Nephron (organoid): ENCODE results near the gene AIFM2.

Experiments used
- H3K27ac Mint-ChIP-seq, 3 experiments: 2 replicates each; pipeline ENCODE4 v1.8.0; 2020; ENCODE audit warnings: mixed read lengths in 3 of 3, mild to moderate bottlenecking in 2 of 3, moderate library complexity in 1 of 3
- H3K27me3 Mint-ChIP-seq: 2 replicates; pipeline ENCODE4 v1.8.0; 2021; ENCODE audit warnings: low read depth, mild to moderate bottlenecking, moderate library complexity, mixed read lengths
- H3K36me3 Mint-ChIP-seq: 2 replicates; pipeline ENCODE4 v1.8.0; 2020; ENCODE audit warnings: low read depth, mixed read lengths
- H3K4me1 Mint-ChIP-seq: 2 replicates; pipeline ENCODE4 v1.8.0; 2020; ENCODE audit warnings: mixed read lengths
- H3K4me3 Mint-ChIP-seq, 3 experiments: 2 replicates each; pipeline ENCODE4 v1.8.0; 2020; ENCODE audit warnings: mild to moderate bottlenecking in 3 of 3, mixed read lengths in 3 of 3, moderate library complexity in 2 of 3
- H3K9me3 Mint-ChIP-seq: 2 replicates; pipeline ENCODE4 v1.8.0; 2020; ENCODE audit warnings: mixed read lengths
- TF ChIP-seq, protein P1 (sequence below), 3 experiments: fragments of 200-600 bp; sonication (generic); IDR thresholded peaks; one replicate each; pipeline ENCODE4 v1.5.0; 2021; ENCODE audit warnings: antibody characterized with exemption in 3 of 3; ENCODE audit not compliant: unreplicated experiment in 3 of 3

Gene AIFM2

GRCh38 chr10:70148516-70148915 is 15.9 kb upstream of the AIFM2 start:
- Mint-ChIP-seq H3K27ac (peak overlapping the region in 2 of 3 experiments; percentile 62 to 67), H3K4me1 (peaks cover 28% of the 10 kb centered on the region), H3K4me3 (no peak overlapping the region), H3K27me3 (peaks cover 4% of the 10 kb centered on the region), H3K9me3 (no peaks in the 10 kb centered on the region), H3K36me3 (peaks cover 41% of the 10 kb centered on the region)
- TF ChIP-seq, protein P1, sequence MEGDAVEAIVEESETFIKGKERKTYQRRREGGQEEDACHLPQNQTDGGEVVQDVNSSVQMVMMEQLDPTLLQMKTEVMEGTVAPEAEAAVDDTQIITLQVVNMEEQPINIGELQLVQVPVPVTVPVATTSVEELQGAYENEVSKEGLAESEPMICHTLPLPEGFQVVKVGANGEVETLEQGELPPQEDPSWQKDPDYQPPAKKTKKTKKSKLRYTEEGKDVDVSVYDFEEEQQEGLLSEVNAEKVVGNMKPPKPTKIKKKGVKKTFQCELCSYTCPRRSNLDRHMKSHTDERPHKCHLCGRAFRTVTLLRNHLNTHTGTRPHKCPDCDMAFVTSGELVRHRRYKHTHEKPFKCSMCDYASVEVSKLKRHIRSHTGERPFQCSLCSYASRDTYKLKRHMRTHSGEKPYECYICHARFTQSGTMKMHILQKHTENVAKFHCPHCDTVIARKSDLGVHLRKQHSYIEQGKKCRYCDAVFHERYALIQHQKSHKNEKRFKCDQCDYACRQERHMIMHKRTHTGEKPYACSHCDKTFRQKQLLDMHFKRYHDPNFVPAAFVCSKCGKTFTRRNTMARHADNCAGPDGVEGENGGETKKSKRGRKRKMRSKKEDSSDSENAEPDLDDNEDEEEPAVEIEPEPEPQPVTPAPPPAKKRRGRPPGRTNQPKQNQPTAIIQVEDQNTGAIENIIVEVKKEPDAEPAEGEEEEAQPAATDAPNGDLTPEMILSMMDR (IDR thresholded peaks at IDR 0.05; ENCODE audit: unreplicated experiment in 3 of 3), result no peak

DNA sequence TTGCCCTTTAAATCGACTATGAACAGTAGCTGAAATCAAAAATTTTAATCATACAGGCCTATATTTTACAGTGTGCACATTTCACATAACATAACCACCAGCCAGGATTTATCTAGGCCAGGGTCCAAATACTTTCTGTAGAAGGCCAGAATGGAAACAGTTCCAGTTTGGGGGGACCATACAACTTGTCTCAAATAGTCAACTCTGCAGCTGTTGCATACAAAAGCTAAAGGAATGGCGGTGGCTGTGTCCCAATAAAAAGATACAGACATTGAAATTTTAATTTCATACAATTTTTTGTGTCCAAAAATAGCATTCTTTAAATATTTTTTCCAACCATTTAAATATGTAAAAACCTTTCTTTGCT is 14.6 kb upstream of the AIFM2 start:
- H3K9me3 Mint-ChIP-seq, result no peaks in the 10 kb centered on the region
- H3K36me3 Mint-ChIP-seq, result peaks cover 30% of the 10 kb centered on the region
- H3K27me3 Mint-ChIP-seq, result peaks cover 4% of the 10 kb centered on the region
- H3K27ac Mint-ChIP-seq, result peak overlapping the region; percentile 78 to 97 (median 93)
- peaks cover 28% of the 10 kb centered on the region for H3K4me1 Mint-ChIP-seq
- H3K4me3 Mint-ChIP-seq, result peak overlapping the region; percentile 81 to 86 (median 81)
- TF ChIP-seq, protein P1 (IDR thresholded peaks at IDR 0.05; ENCODE audit: unreplicated experiment in 3 of 3), result no peak

DNA sequence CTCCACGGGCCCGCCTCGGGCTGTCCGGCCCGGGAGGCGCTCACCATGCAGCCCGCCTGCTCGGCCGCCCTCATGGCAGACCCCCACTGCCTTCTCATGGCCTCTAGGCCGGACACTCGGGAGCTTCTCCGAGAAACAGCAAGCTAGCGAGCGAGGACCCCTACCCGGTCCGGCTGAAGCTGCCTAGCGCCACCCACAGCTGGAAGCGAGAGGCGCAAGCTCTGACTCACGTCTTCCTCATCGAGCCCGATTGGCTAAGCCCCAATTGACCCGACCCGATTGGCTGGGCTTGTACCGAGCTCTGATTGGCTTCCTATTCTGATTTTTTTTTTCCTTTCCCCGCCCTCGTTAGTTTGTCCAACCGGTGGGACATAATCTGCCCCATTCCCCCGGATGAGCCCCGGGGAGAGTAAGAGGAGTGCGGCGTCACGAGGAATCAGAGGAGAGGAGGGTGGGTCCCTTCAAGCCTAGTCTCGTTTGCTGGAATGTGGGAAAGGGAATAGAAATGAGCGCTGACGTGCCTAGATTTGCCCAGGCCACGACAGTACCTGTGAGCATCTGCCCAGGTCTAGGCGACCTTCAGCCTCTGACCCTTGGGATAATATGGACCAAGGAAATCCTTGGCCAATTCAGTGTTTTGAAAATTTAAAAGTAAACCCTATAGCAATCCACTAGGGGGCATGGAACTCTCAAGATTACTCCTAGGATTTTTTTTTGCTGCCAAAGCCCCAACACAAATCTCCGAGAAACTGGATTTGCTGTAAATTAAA is 14.0 kb upstream of the AIFM2 start, which contains the start of gene TYSND1:
TSS of gene TYSND1 (minus strand) at position 212 of the 770 bp plus-strand sequence. CDS start at position 98, 114 bp downstream.
- peaks cover 24% of the 10 kb centered on the region for H3K36me3 Mint-ChIP-seq
- H3K27me3 Mint-ChIP-seq, result peaks cover 4% of the 10 kb centered on the region
- peak within 1 kb of the TSS; percentile 89 to 91 (median 91) for H3K4me3 Mint-ChIP-seq
- H3K9me3 Mint-ChIP-seq, result no peaks in the 10 kb centered on the region
- TF ChIP-seq, protein P1 (IDR thresholded peaks at IDR 0.05; ENCODE audit: unreplicated experiment in 3 of 3), result peak; percentile 58 to 59 (median 59)
- peak within 1 kb of the TSS; percentile 78 to 97 (median 93) for H3K27ac Mint-ChIP-seq
- peaks cover 28% of the 10 kb centered on the region for H3K4me1 Mint-ChIP-seq

GRCh38 chr10:70145666-70146488 is 13.3 kb upstream of the AIFM2 start:
- Mint-ChIP-seq H3K9me3 (no peaks in the 10 kb centered on the region), H3K4me3 (peak overlapping the region; percentile 89 to 91 (median 91)), H3K4me1 (peaks cover 28% of the 10 kb centered on the region)

GRCh38 chr10:70145166-70145665 is 12.6 kb upstream of the AIFM2 start:
- peak overlapping the region; percentile 84 to 91 (median 91) for H3K4me3 Mint-ChIP-seq
- H3K36me3 Mint-ChIP-seq, result peaks cover 14% of the 10 kb centered on the region
- no peaks in the 10 kb centered on the region for H3K9me3 Mint-ChIP-seq
- H3K27ac Mint-ChIP-seq, result peak overlapping the region in 2 of 3 experiments; percentile 37 to 80
- H3K27me3 Mint-ChIP-seq, result peaks cover 4% of the 10 kb centered on the region
- TF ChIP-seq, protein P1 (IDR thresholded peaks at IDR 0.05; ENCODE audit: unreplicated experiment in 3 of 3), result no peak
- peaks cover 28% of the 10 kb centered on the region for H3K4me1 Mint-ChIP-seq

More at GRCh38 chr10:70145666-70146488, 13.3 kb upstream of the AIFM2 start:
- Mint-ChIP-seq H3K36me3 (peaks cover 17% of the 10 kb centered on the region), H3K27ac (peak overlapping the region; percentile 66 to 97 (median 78)), H3K27me3 (peaks cover 4% of the 10 kb centered on the region)
- TF ChIP-seq, protein P1 (IDR thresholded peaks at IDR 0.05; ENCODE audit: unreplicated experiment in 3 of 3), result peak; percentile 53 to 75 (median 71)
